Fibroblast of peridontal ligament (primary cell): ENCODE results near the gene ZNF300.
"Not testable (repeated sequence)": the region's sequence is repeated elsewhere in the genome, so short reads cannot be mapped to it uniquely, and the experiment has no call there.

Experiments
- DNase-seq: peaks from one replicate; pipeline ENCODE4 v3.0.0-alpha.2; 2010; ENCODE audit errors: extremely low read depth

ZNF300 gene

DNA sequence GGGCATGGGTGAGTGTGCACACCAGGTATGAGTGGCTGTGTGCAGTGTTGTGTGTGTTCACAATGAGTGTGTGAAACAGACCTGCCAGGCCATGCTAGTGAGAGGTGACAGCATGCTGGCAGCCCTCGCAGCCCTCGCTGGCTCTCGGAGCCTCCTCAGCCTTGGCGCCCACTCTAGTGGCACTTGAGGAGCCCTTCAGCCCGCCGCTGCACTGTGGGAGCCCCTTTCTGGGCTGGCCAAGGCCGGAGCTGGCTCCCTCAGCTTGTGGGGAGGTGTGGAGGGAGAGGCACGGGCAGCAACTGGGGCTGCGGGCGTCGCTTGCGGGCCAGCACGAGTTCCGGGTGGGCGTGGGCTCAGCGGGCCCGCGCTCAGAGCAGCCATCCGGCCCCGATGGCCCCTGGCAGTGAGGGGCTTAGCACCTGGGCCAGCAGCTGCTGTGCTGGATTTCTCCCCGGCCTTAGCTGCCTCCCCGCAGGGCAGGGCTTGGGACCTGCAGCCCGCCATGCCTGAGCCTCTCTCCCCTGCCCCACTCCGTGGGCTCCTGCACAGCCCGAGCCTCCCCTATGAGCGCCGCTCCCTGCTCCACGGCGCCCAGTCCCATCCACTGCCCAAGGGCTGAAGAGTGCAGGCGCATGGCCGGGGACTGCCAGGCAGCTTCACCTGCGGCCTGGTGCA, 59.5 kb downstream of the ZNF300 start:
- not testable (repeated sequence) for DNase-seq
